ENCODE results near the gene IRF6.

- TF ChIP-seq, protein P1, sequence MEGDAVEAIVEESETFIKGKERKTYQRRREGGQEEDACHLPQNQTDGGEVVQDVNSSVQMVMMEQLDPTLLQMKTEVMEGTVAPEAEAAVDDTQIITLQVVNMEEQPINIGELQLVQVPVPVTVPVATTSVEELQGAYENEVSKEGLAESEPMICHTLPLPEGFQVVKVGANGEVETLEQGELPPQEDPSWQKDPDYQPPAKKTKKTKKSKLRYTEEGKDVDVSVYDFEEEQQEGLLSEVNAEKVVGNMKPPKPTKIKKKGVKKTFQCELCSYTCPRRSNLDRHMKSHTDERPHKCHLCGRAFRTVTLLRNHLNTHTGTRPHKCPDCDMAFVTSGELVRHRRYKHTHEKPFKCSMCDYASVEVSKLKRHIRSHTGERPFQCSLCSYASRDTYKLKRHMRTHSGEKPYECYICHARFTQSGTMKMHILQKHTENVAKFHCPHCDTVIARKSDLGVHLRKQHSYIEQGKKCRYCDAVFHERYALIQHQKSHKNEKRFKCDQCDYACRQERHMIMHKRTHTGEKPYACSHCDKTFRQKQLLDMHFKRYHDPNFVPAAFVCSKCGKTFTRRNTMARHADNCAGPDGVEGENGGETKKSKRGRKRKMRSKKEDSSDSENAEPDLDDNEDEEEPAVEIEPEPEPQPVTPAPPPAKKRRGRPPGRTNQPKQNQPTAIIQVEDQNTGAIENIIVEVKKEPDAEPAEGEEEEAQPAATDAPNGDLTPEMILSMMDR (conservative IDR thresholded peaks at IDR 0.05; ENCODE audit: low read depth, low read length): no peak
- no peak for TF ChIP-seq EZH2 (IDR thresholded peaks at IDR 0.05; ENCODE audit: low read length, unreplicated experiment)
Measured at GRCh38 chr1:209738270-209738669, 67.7 kb downstream of the IRF6 start.

All from PC-3 (cell line).